SK-N-SH (cell line): ENCODE measurements around the gene BIRC6.

Experiments used
- CTCF ChIP-seq: fragments of 200-600 bp; sonication (generic); IDR thresholded peaks from 2 replicates; pipeline ENCODE4 v1.6.1; 2017; ENCODE audit warnings: antibody characterized with exemption, mild to moderate bottlenecking, moderate library complexity
- EP300 ChIP-seq, 2 experiments: IDR thresholded peaks; 2 replicates each; pipeline versions ENCODE4 v1.4.0 to v1.6.1; 2012; ENCODE audit warnings: borderline replicate concordance in 1 of 2, low read depth in 1 of 2, low read length in 1 of 2
- EZH2phosphoT487 ChIP-seq: fragments of 200-600 bp; sonication (generic); IDR thresholded peaks from 2 replicates; pipeline ENCODE4 v1.6.1; 2017; ENCODE audit warnings: low read depth, mixed run types, mild to moderate bottlenecking, antibody characterized with exemption, moderate library complexity, borderline replicate concordance
- FOXM1 ChIP-seq: IDR thresholded peaks from 2 replicates; pipeline ENCODE4 v1.4.0; 2012; ENCODE audit warnings: low read depth, mild to moderate bottlenecking
- GATA2 ChIP-seq: sonication (generic); formaldehyde crosslinking; IDR thresholded peaks from 2 replicates; pipeline ENCODE4 v1.5.0; 2020; ENCODE audit warnings: mild to moderate bottlenecking, missing genetic modification reagents
- MAX ChIP-seq: IDR thresholded peaks from 2 replicates; pipeline ENCODE4 v1.4.0; 2012; ENCODE audit warnings: low read depth
- RAD21 ChIP-seq: IDR thresholded peaks from 2 replicates; pipeline ENCODE4 v1.6.1; 2012; ENCODE audit warnings: mild to moderate bottlenecking, low read length
- RCOR1 ChIP-seq: fragments of 150-350 bp; IDR thresholded peaks from 2 replicates; pipeline ENCODE4 v1.6.1; 2017; ENCODE audit warnings: antibody characterized with exemption, low read length
- SIN3A ChIP-seq: IDR thresholded peaks from 2 replicates; pipeline ENCODE4 v1.6.1; 2012; ENCODE audit warnings: low read depth, mild to moderate bottlenecking, low read length, moderate library complexity, borderline replicate concordance

- no peak for TF ChIP-seq FOXM1
- no peak for TF ChIP-seq CTCF
- no peak for TF ChIP-seq EZH2phosphoT487
- no peak for TF ChIP-seq MAX
- TF ChIP-seq EP300 (IDR thresholded peaks at IDR 0.05; ENCODE audit: borderline replicate concordance in 1 of 2, low read depth in 1 of 2, low read length in 1 of 2), result no peak
- TF ChIP-seq SIN3A, result no peak
- no peak for TF ChIP-seq RCOR1
- no peak for TF ChIP-seq RAD21
- TF ChIP-seq GATA2, result no peak
These were observed 254.5 kb downstream of the BIRC6 start for GRCh38 chr2:32611366-32611765.
